Osteocyte (in vitro differentiated cells): ENCODE results near the gene NOS3. TPM values are rescaled to one million over a fixed set of nuclear protein-coding genes. Genes with fewer than 3 reads are reported as not detected.

Experiments used
- DNase-seq: peaks from one replicate; pipeline ENCODE4 v3.0.0; 2021; ENCODE audit warnings: mixed read lengths; ENCODE audit not compliant: unreplicated experiment; ENCODE audit errors: extremely low spot score
- H3K27ac Mint-ChIP-seq: one replicate; pipeline ENCODE4 v1.8.0; 2021; ENCODE audit warnings: mild to moderate bottlenecking, mixed read lengths; ENCODE audit not compliant: unreplicated experiment
- H3K27me3 Mint-ChIP-seq: one replicate; pipeline ENCODE4 v1.8.0; 2021; ENCODE audit warnings: mixed read lengths; ENCODE audit not compliant: unreplicated experiment
- H3K36me3 Mint-ChIP-seq: one replicate; pipeline ENCODE4 v1.8.0; 2021; ENCODE audit warnings: mixed read lengths; ENCODE audit not compliant: unreplicated experiment
- H3K4me1 Mint-ChIP-seq: one replicate; pipeline ENCODE4 v1.8.0; 2021; ENCODE audit warnings: mixed read lengths; ENCODE audit not compliant: unreplicated experiment
- H3K4me3 Mint-ChIP-seq: one replicate; pipeline ENCODE4 v1.8.0; 2021; ENCODE audit warnings: mild to moderate bottlenecking, moderate library complexity, mixed read lengths; ENCODE audit not compliant: unreplicated experiment
- H3K9me3 Mint-ChIP-seq: one replicate; pipeline ENCODE4 v1.8.0; 2021; ENCODE audit warnings: mixed read lengths; ENCODE audit not compliant: unreplicated experiment
- CTCF ChIP-seq: fragments of 200-600 bp; sonication (generic); IDR thresholded peaks from 2 replicates; pipeline ENCODE4 v1.5.0; 2021; ENCODE audit warnings: antibody characterized with exemption, mild to moderate bottlenecking, moderate library complexity
- total RNA-seq: library from RNA; stranded (reverse); gene quantifications from 2 replicates; pipeline ENCODE4 v1.2.1, GENCODE V29; 2021

The NOS3 gene
- total RNA-seq, 1 donor from 2014 or later, result 0.73 TPM

DNA sequence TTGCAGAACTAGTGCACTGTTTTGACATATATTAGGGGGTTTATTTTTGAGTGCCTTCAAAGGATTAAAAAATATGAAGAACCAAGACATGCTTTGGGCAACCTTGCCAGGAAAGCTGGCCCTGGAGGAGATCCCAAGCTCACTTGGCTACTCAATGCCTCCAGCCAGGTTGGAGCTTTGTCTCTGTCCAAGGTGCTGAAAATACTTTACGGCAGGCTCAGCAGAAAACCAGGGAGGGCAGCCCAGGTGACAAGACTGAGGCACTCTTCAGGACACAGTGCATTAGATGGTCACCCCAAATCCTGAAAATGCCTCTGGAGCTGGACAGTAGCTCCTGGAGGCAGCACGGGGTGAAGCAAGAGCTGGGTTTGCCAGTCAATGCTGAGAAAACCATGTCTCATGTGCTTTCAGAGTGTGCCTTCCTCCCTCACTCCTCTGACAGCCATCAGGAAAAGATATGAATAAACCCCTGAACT lies 6.9 kb upstream of the NOS3 start:
- H3K36me3 Mint-ChIP-seq, result no peaks in the 10 kb centered on the region
- peaks cover 12% of the 10 kb centered on the region for H3K4me1 Mint-ChIP-seq
- peaks cover 33% of the 10 kb centered on the region for H3K27me3 Mint-ChIP-seq
- no peak overlapping the region for H3K27ac Mint-ChIP-seq
- no peaks in the 10 kb centered on the region for H3K9me3 Mint-ChIP-seq
- DNase-seq, result no peak
- H3K4me3 Mint-ChIP-seq, result no peak overlapping the region
- TF ChIP-seq CTCF, result no peak

DNA sequence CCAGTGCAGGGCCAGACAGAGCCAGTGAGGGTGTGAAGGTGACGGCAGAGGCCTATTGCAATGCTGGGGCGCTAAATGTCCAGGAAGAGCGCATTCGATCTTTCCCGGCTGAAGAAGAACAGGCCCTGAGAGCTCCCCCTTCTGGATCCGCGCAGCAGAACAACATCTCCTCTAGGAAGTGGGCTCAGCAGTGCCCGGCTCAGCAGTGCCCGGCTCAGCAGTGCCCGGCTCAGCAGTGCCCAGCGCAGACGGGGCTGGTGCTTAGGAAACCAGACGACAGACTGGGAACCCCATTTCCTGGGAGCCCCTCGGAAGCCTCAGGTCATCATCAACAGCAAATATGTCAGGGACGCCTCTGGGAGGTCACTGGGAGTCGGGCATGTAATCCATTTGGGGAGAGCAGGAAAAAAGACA lies 4.7 kb upstream of the NOS3 start:
- Mint-ChIP-seq H3K27ac (no peak overlapping the region), H3K27me3 (peaks cover 21% of the 10 kb centered on the region), H3K36me3 (no peaks in the 10 kb centered on the region), H3K9me3 (peaks cover 6% of the 10 kb centered on the region), H3K4me1 (peaks cover 12% of the 10 kb centered on the region), H3K4me3 (no peak overlapping the region)
- no peak for DNase-seq
- TF ChIP-seq CTCF, result peak; percentile 79

DNA sequence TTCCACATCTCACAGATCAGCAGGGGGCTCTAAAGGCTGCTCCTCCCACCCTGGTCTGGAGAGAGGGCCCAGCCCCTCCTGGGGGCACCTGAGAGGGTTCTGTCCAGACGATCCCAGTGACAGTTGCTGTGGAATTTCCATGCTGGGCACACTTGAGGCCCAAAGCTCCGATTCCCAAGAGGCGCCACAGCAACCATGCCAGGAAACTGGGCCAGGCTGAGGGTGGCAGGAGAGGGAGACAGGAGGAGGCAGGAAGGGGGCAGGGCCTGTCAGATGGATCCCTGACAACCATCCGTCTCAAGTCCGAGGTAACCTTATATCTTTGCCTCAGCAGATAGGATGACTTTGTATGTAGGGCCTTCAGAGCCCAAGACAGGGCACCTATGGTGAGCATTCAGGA lies 4.3 kb upstream of the NOS3 start:
- no peak for DNase-seq
- Mint-ChIP-seq H3K4me1 (peaks cover 12% of the 10 kb centered on the region), H3K4me3 (no peak overlapping the region), H3K36me3 (no peaks in the 10 kb centered on the region), H3K27ac (no peak overlapping the region), H3K27me3 (peaks cover 16% of the 10 kb centered on the region), H3K9me3 (peaks cover 8% of the 10 kb centered on the region)
- no peak for TF ChIP-seq CTCF

DNA sequence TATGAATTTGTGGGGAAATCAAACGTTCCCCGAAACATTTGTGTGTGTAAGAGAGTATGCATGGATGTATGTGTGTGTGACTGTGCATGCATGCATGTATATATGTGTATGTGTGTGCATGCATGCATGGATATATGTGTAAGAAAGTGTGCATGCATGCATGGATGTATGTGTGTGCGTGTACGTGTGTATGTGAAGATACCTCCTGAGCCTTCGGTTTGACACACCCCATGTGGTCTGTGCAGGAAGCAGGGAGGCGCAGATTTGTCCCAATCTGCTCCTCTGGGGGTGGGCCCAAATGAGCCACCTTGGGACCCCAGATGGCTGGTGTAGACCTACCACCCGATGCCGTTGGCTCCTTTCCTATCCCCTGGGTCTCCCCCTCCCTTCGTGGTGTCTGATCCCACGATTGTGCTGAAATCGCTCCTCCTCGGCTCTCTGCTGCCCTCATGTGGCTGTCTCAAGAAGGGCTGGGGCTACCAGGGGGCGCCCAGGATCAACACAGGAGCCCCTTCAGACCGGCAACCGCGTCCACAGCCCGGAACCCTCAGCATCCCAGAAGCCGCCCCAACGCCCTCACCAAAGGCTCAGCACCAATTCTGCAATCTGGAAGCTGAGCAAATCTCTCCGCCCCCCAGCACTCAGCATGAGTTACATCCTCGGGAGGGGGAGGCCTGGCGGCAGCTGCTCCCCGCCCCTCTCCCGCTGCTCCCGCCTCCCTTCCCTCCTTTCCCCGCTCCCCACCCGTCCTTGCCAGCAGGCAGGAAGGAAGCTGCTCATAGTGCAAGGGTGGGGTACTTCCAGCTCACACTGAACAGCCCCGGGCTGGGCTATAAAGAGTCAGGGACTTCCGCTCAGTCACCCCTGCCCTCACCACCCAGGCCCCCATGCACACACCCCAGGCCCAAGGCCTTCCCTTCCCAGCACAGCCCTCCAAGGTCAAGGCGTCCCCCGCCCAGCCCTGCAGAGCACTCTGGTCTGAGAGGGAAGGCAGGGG lies 2.3 kb upstream of the NOS3 start:
- Mint-ChIP-seq H3K27me3 (peaks cover 5% of the 10 kb centered on the region), H3K4me1 (peaks cover 12% of the 10 kb centered on the region), H3K36me3 (no peaks in the 10 kb centered on the region), H3K27ac (no peak overlapping the region), H3K9me3 (peaks cover 8% of the 10 kb centered on the region), H3K4me3 (peak overlapping the region; percentile 22)
- peak; percentile 90 for TF ChIP-seq CTCF
- DNase-seq, result no peak

DNA sequence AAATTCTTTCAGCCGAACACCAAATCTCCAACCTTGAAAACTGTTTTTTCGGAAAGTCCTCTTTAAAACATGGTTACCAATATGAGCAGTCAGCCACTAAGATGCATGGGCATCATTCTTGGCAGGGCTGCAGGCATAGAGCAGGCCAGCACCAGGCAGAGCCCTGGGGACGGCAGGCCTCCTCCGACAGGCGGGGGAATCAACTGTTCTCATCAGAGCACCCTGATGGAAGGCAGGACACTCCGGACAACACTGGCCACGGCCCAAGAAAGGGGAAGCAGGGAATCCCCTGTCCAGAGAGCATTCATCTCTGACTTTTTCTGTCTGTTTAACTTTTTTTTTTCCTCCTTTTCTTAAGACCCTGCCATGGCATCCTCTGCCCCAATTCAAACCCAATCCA lies 1.4 kb upstream of the NOS3 start:
- Mint-ChIP-seq H3K27ac (no peak overlapping the region), H3K9me3 (peaks cover 8% of the 10 kb centered on the region), H3K4me1 (peaks cover 12% of the 10 kb centered on the region), H3K27me3 (peaks cover 2% of the 10 kb centered on the region), H3K36me3 (no peaks in the 10 kb centered on the region), H3K4me3 (no peak overlapping the region)
- no peak for TF ChIP-seq CTCF
- no peak for DNase-seq
